HEK293 (cell line): ENCODE measurements around the gene PTMA.

Experiments used
- BCL11A ChIP-seq: fragments of 450-650 bp; formaldehyde crosslinking; IDR thresholded peaks from 2 replicates; pipeline ENCODE4 v1.5.1; 2016; ENCODE audit warnings: low read depth, missing biosample characterization, missing genetic modification characterization
- CTCF ChIP-seq: fragments of 450-650 bp; formaldehyde crosslinking; IDR thresholded peaks from 2 replicates; pipeline ENCODE4 v1.5.1; 2016; ENCODE audit warnings: missing biosample characterization, missing genetic modification characterization
- FEZF1 ChIP-seq: fragments of 450-650 bp; formaldehyde crosslinking; IDR thresholded peaks from 2 replicates; pipeline ENCODE4 v1.5.1; 2016; ENCODE audit warnings: missing biosample characterization, missing genetic modification characterization
- GLIS1 ChIP-seq: fragments of 450-650 bp; formaldehyde crosslinking; IDR thresholded peaks from 2 replicates; pipeline ENCODE4 v1.5.1; 2016; ENCODE audit warnings: missing biosample characterization, missing genetic modification characterization
- IKZF3 ChIP-seq: fragments of 450-650 bp; IDR thresholded peaks from 2 replicates; pipeline ENCODE4 v1.5.0; 2018; ENCODE audit warnings: missing biosample characterization, mild to moderate bottlenecking, missing genetic modification characterization, moderate library complexity
- KLF16 ChIP-seq: fragments of 450-650 bp; formaldehyde crosslinking; IDR thresholded peaks from 2 replicates; pipeline ENCODE4 v1.5.1; 2017; ENCODE audit warnings: missing biosample characterization, missing genetic modification characterization
- WT1 ChIP-seq: fragments of 450-650 bp; formaldehyde crosslinking; IDR thresholded peaks from 2 replicates; pipeline ENCODE4 v1.5.1; 2016; ENCODE audit warnings: missing biosample characterization, missing genetic modification characterization
- YY2 ChIP-seq: fragments of 450-650 bp; formaldehyde crosslinking; IDR thresholded peaks from 2 replicates; pipeline ENCODE4 v1.5.1; 2016; ENCODE audit warnings: missing biosample characterization, missing genetic modification characterization
- ZBTB21 ChIP-seq: fragments of 450-650 bp; formaldehyde crosslinking; IDR thresholded peaks from 2 replicates; pipeline ENCODE4 v1.5.1; 2017; ENCODE audit warnings: missing biosample characterization, missing genetic modification characterization
- ZBTB49 ChIP-seq: fragments of 450-650 bp; formaldehyde crosslinking; IDR thresholded peaks from 2 replicates; pipeline ENCODE4 v1.5.1; 2016; ENCODE audit warnings: missing biosample characterization, missing genetic modification characterization, low read depth
- ZBTB8A ChIP-seq: fragments of 450-650 bp; formaldehyde crosslinking; IDR thresholded peaks from 2 replicates; pipeline ENCODE4 v1.5.1; 2016; ENCODE audit warnings: missing biosample characterization, missing genetic modification characterization
- ZFP37 ChIP-seq: fragments of 450-650 bp; formaldehyde crosslinking; IDR thresholded peaks from 2 replicates; pipeline ENCODE4 v1.5.1; 2016; ENCODE audit warnings: missing biosample characterization, missing genetic modification characterization
- ZIC2 ChIP-seq: fragments of 450-650 bp; formaldehyde crosslinking; IDR thresholded peaks from 2 replicates; pipeline ENCODE4 v1.5.1; 2016; ENCODE audit warnings: missing biosample characterization, missing genetic modification characterization
- ZNF132 ChIP-seq: fragments of 450-650 bp; formaldehyde crosslinking; IDR thresholded peaks from 2 replicates; pipeline ENCODE4 v1.5.1; 2017; ENCODE audit warnings: missing biosample characterization, missing genetic modification characterization, borderline replicate concordance
- ZNF2 ChIP-seq: fragments of 450-650 bp; formaldehyde crosslinking; IDR thresholded peaks from 2 replicates; pipeline ENCODE4 v1.5.1; 2016; ENCODE audit warnings: missing biosample characterization, missing genetic modification characterization
- ZNF211 ChIP-seq: fragments of 450-650 bp; formaldehyde crosslinking; IDR thresholded peaks from 2 replicates; pipeline ENCODE4 v1.5.1; 2016; ENCODE audit warnings: low read depth, missing biosample characterization, missing genetic modification characterization
- ZNF214 ChIP-seq: fragments of 450-650 bp; formaldehyde crosslinking; IDR thresholded peaks from 2 replicates; pipeline ENCODE4 v1.5.1; 2017; ENCODE audit warnings: missing biosample characterization, mild to moderate bottlenecking, missing genetic modification characterization, borderline replicate concordance
- ZNF280C ChIP-seq: fragments of 450-650 bp; formaldehyde crosslinking; IDR thresholded peaks from 2 replicates; pipeline ENCODE4 v1.5.1; 2016; ENCODE audit warnings: missing biosample characterization, missing genetic modification characterization
- ZNF341 ChIP-seq: fragments of 450-650 bp; formaldehyde crosslinking; IDR thresholded peaks from 2 replicates; pipeline ENCODE4; 2016; ENCODE audit warnings: low read depth, missing biosample characterization, missing genetic modification characterization
- ZNF366 ChIP-seq: fragments of 450-650 bp; formaldehyde crosslinking; conservative IDR thresholded peaks from 2 replicates; pipeline ENCODE4 v1.5.1; 2016; ENCODE audit warnings: missing biosample characterization, missing genetic modification characterization
- ZNF37A ChIP-seq: fragments of 450-650 bp; IDR thresholded peaks from 2 replicates; pipeline ENCODE4 v1.5.1; 2018; ENCODE audit warnings: missing biosample characterization, missing genetic modification characterization
- ZNF449 ChIP-seq: fragments of 450-650 bp; formaldehyde crosslinking; IDR thresholded peaks from 2 replicates; pipeline ENCODE4 v1.5.1; 2017; ENCODE audit warnings: missing biosample characterization, mild to moderate bottlenecking, missing genetic modification characterization, moderate library complexity
- ZNF48 ChIP-seq: fragments of 450-650 bp; formaldehyde crosslinking; IDR thresholded peaks from 2 replicates; pipeline ENCODE4 v1.5.1; 2016; ENCODE audit warnings: missing biosample characterization, missing genetic modification characterization
- ZNF549 ChIP-seq: fragments of 450-650 bp; IDR thresholded peaks from 2 replicates; pipeline ENCODE4 v1.5.1; 2018; ENCODE audit warnings: missing biosample characterization, missing genetic modification characterization, mild to moderate bottlenecking, inconsistent platforms, moderate library complexity
- ZNF560 ChIP-seq: fragments of 450-650 bp; formaldehyde crosslinking; IDR thresholded peaks from 2 replicates; pipeline ENCODE4 v1.5.1; 2017; ENCODE audit warnings: missing biosample characterization, missing genetic modification characterization, borderline replicate concordance
- ZNF580 ChIP-seq: fragments of 450-650 bp; formaldehyde crosslinking; IDR thresholded peaks from 2 replicates; pipeline ENCODE4 v1.5.1; 2016; ENCODE audit warnings: missing biosample characterization, missing genetic modification characterization
- ZNF621 ChIP-seq: fragments of 450-650 bp; formaldehyde crosslinking; IDR thresholded peaks from 2 replicates; pipeline ENCODE4 v1.5.1; 2017; ENCODE audit warnings: missing biosample characterization, missing genetic modification characterization
- ZNF768 ChIP-seq: fragments of 450-650 bp; formaldehyde crosslinking; IDR thresholded peaks from 2 replicates; pipeline ENCODE4 v1.5.1; 2018; ENCODE audit warnings: missing biosample characterization, mild to moderate bottlenecking, missing genetic modification characterization
- ZNF792 ChIP-seq: fragments of 450-650 bp; formaldehyde crosslinking; IDR thresholded peaks from 2 replicates; pipeline ENCODE4 v1.5.1; 2016; ENCODE audit warnings: missing biosample characterization, missing genetic modification characterization
- ZSCAN18 ChIP-seq: fragments of 450-650 bp; formaldehyde crosslinking; IDR thresholded peaks from 2 replicates; pipeline ENCODE4 v1.5.1; 2016; ENCODE audit warnings: missing biosample characterization, missing genetic modification characterization

Gene PTMA

GRCh38 chr2:231708773-231709635 lies 679 bp downstream of the PTMA start (continued):
- no peak for TF ChIP-seq ZNF549 (tag by site-specific recombination)
- no peak for TF ChIP-seq WT1 (tag by site-specific recombination)
- 0 out of 2 replicates have a peak, but pooled peaks have one; percentile 0 for TF ChIP-seq ZNF2
- TF ChIP-seq ZNF792 (tag by site-specific recombination) = no peak
- TF ChIP-seq ZBTB8A = peak; percentile 77
- TF ChIP-seq ZNF48 (tag by site-specific recombination) = no peak
- no peak for TF ChIP-seq ZBTB21 (tag by site-specific recombination)
- TF ChIP-seq ZNF37A (tag by site-specific recombination) = no peak
- no peak for TF ChIP-seq ZNF366 (tag by site-specific recombination)
- no peak for TF ChIP-seq ZNF560 (tag by site-specific recombination)
- TF ChIP-seq KLF16 = no peak
- TF ChIP-seq ZFP37 (tag by site-specific recombination) = no peak; the same call in 1 of the 2 replicates
- 0 out of 2 replicates have a peak, but pooled peaks have one; percentile 39 for TF ChIP-seq ZSCAN18 (tag by site-specific recombination)
- TF ChIP-seq ZNF132 (tag by site-specific recombination) = no peak
- no peak for TF ChIP-seq ZIC2 (tag by site-specific recombination)
- TF ChIP-seq IKZF3 = no peak
- TF ChIP-seq GLIS1 (tag by site-specific recombination) = no peak
- TF ChIP-seq ZNF280C (tag by site-specific recombination) = no peak
- 0 out of 2 replicates have a peak, but pooled peaks have one; percentile 24 for TF ChIP-seq YY2
- no peak for TF ChIP-seq ZNF768 (tag by site-specific recombination)
- TF ChIP-seq ZBTB49 = no peak
- TF ChIP-seq ZNF214 (tag by site-specific recombination) = no peak
- no peak for TF ChIP-seq ZNF621 (tag by site-specific recombination)
- no peak for TF ChIP-seq ZNF211 (tag by site-specific recombination)
- no peak for TF ChIP-seq BCL11A (tag by site-specific recombination)
- no peak for TF ChIP-seq ZNF580 (tag by site-specific recombination)
- TF ChIP-seq ZNF341 (tag by site-specific recombination) = peak; percentile 27; the same call in 1 of the 2 replicates
- TF ChIP-seq CTCF (tag by site-specific recombination) = peak; percentile 46
- TF ChIP-seq ZNF449 (tag by site-specific recombination) = no peak
- TF ChIP-seq FEZF1 (tag by site-specific recombination) = no peak
